Esophagus squamous epithelium (tissue), 5 donors: ENCODE data around the gene HORMAD2. TPM values are rescaled to one million over a fixed set of nuclear protein-coding genes. Genes with fewer than 3 reads are reported as not detected.

Experiments used
- DNase-seq: peaks from one replicate; lab custom pipeline; 2025; lab: John Stamatoyannopoulos, UW
- H3K27ac ChIP-seq, 4 donors: fragments of 200-600 bp; sonication (generic); one replicate each; pipeline ENCODE4 v1.5.1; 2016 to 2019; ENCODE audit warnings: mild to moderate bottlenecking in 1 of 4
- H3K27me3 ChIP-seq, 4 donors: fragments of 200-600 bp; sonication (generic); 1 replicate in 3 of 4; 2 replicates in 1 of 4; pipeline versions ENCODE4 v1.5.1 to v1.6.0; 2017 to 2021; ENCODE audit warnings: antibody characterized with exemption in 1 of 4
- H3K36me3 ChIP-seq, 3 donors: fragments of 200-600 bp; sonication (generic); one replicate each; pipeline ENCODE4 v1.5.1; 2016 to 2019
- H3K4me1 ChIP-seq, 3 donors: fragments of 200-600 bp; sonication (generic); one replicate each; pipeline ENCODE4 v1.5.1; 2017 to 2019
- H3K4me3 ChIP-seq, 4 donors: fragments of 200-600 bp; sonication (generic); 1 replicate in 3 of 4; 2 replicates in 1 of 4; pipeline ENCODE4 v1.5.1; 2016 to 2019; ENCODE audit warnings: mild to moderate bottlenecking in 2 of 4, moderate library complexity in 1 of 4
- H3K9me3 ChIP-seq, 3 donors: fragments of 200-600 bp; sonication (generic); one replicate each; pipeline ENCODE4 v1.5.1; 2016 to 2019
- CTCF ChIP-seq, 6 experiments: fragments of 450-650 bp in 4 of 6; fragments of 200-600 bp in 2 of 6; sonication (generic) in 2 of 6; IDR thresholded peaks; one replicate each; pipeline ENCODE4 v1.5.1; 2016 to 2019; ENCODE audit warnings: antibody characterized with exemption in 6 of 6, mild to moderate bottlenecking in 4 of 6, moderate library complexity in 4 of 6
- POLR2A ChIP-seq, 4 donors: fragments of 450-650 bp; IDR thresholded peaks; one replicate each; pipeline ENCODE4 v1.6.1; 2017; ENCODE audit warnings: antibody characterized with exemption in 4 of 4, mild to moderate bottlenecking in 4 of 4, moderate library complexity in 3 of 4
- WGBS, 2 donors: methylation state at CpG; one replicate each; pipeline ENCODE4 v1.1.5; 2018; 5-methylcytosine and 5-hydroxymethylcytosine counted together
- intact Hi-C: fragments of 100-400 bp; cut with DNase I; formaldehyde crosslinking; loops from one replicate; pipeline ENCODE4 v1.15.0; 2022
- total RNA-seq, 4 donors: library from RNA; depleted of rRNA; stranded (reverse); fragments of >200 nt; gene quantifications; one replicate each; pipeline ENCODE4 v1.1.0, GENCODE V29; 2016
- donor health status: DM: yes; HTN: yes; CAD: no.

The HORMAD2 gene
- total RNA-seq, 4 donors from 2014 or later = not detected

- Histone ChIP-seq H3K36me3 (no peaks in the 10 kb centered on the region), H3K4me3 (no peak overlapping the region), H3K4me1 (peaks cover 3 to 23% (median 13%) of the 10 kb centered on the region in 3 donors), H3K27me3 (no peaks in the 10 kb centered on the region), H3K9me3 (no peaks in the 10 kb centered on the region), H3K27ac (no peak overlapping the region)
- TF ChIP-seq CTCF (IDR thresholded peaks at IDR 0.05) = no peak
- no peak for TF ChIP-seq POLR2A (IDR thresholded peaks at IDR 0.05)
- no peak for DNase-seq
- intact Hi-C loops = no loop called here
- 82 to 86% methylated on average over 10 to 20 of the region's 21 CpGs for WGBS, 2 donors
These were observed 34.2 kb upstream of the HORMAD2 start for GRCh38 chr22:30045901-30046715.

GRCh38 chr22:30046716-30047363 is 33.4 kb upstream of the HORMAD2 start:
- Histone ChIP-seq H3K36me3 (no peaks in the 10 kb centered on the region), H3K4me1 (peaks cover 3 to 23% (median 13%) of the 10 kb centered on the region in 3 donors), H3K4me3 (no peak overlapping the region), H3K9me3 (no peaks in the 10 kb centered on the region), H3K27me3 (no peaks in the 10 kb centered on the region), H3K27ac (no peak overlapping the region)
- no peak for TF ChIP-seq CTCF (IDR thresholded peaks at IDR 0.05)
- no peak for TF ChIP-seq POLR2A (IDR thresholded peaks at IDR 0.05)
- 94 to 98% methylated on average over 9 to 11 of the region's 15 CpGs for WGBS, 2 donors
- no peak for DNase-seq
- intact Hi-C loops = no loop called here

- WGBS, 2 donors = 57 to 61% methylated on average over 3 of the region's 3 CpGs
- no peaks in the 10 kb centered on the region for H3K36me3 ChIP-seq
- no peak overlapping the region for H3K27ac ChIP-seq
- H3K9me3 ChIP-seq = no peaks in the 10 kb centered on the region
- H3K4me1 ChIP-seq = peaks cover 3 to 23% (median 13%) of the 10 kb centered on the region in 3 donors
- TF ChIP-seq CTCF (IDR thresholded peaks at IDR 0.05) (no peak), POLR2A (IDR thresholded peaks at IDR 0.05) (no peak)
- intact Hi-C loops = no loop called here
- H3K4me3 ChIP-seq = no peak overlapping the region
- no peaks in the 10 kb centered on the region for H3K27me3 ChIP-seq
- DNase-seq = no peak
These were observed 32.9 kb upstream of the HORMAD2 start for GRCh38 chr22:30047364-30047738.

- Histone ChIP-seq H3K36me3 (no peaks in the 10 kb centered on the region), H3K27me3 (no peaks in the 10 kb centered on the region), H3K4me1 (peaks cover 3 to 18% (median 13%) of the 10 kb centered on the region in 3 donors), H3K27ac (no peak overlapping the region), H3K4me3 (no peak overlapping the region), H3K9me3 (no peaks in the 10 kb centered on the region)
- DNase-seq = no peak
- no peak for TF ChIP-seq POLR2A (IDR thresholded peaks at IDR 0.05)
- TF ChIP-seq CTCF (IDR thresholded peaks at IDR 0.05) = no peak
- intact Hi-C loops = no loop called here
- 45 to 80% methylated on average over 2 of the region's 2 CpGs for WGBS, 2 donors
These were observed 31.6 kb upstream of the HORMAD2 start for GRCh38 chr22:30048681-30049080.
